A673 (cell line): ENCODE measurements around the gene GPR153. TPM values are rescaled to one million over a fixed set of nuclear protein-coding genes. Genes with fewer than 3 reads are reported as not detected.

Experiments used
- BruUV-seq: library from RNA; stranded (reverse); fragments of 400-500 nt; replicated peaks from 2 replicates; lab custom pipeline; 2021; lab: Mats Ljungman, UMichigan
- CTCF ChIA-PET: fragments of 300-600 bp; sonication (Branson Sonifier 250); formaldehyde crosslinking; loops from one replicate; lab custom pipeline; 2022; ENCODE audit warnings: antibody characterized with exemption; lab: Charles Lee
- POLR2A ChIA-PET: fragments of 300-600 bp; sonication (Branson Sonifier 250); formaldehyde crosslinking; loops from one replicate; lab custom pipeline; 2022; ENCODE audit warnings: antibody characterized with exemption; ENCODE audit not compliant: low non-redundant PET; lab: Charles Lee
- DNase-seq: peaks from one replicate; pipeline ENCODE4 v3.0.0-alpha.2; 2015; ENCODE audit warnings: low spot score
- H3K27ac ChIP-seq: fragments of 200-600 bp; sonication (generic); 2 replicates; pipeline ENCODE4 v1.5.1; 2016; ENCODE audit warnings: mixed run types, low read depth, mild to moderate bottlenecking, mixed read lengths, antibody characterized with exemption, low read length; ENCODE audit not compliant: poor library complexity, severe bottlenecking
- H3K27me3 ChIP-seq: fragments of 200-600 bp; sonication (generic); replicated peaks from 2 replicates; pipeline ENCODE4 v1.6.1; 2017; ENCODE audit warnings: mixed run types, low read depth, mild to moderate bottlenecking, mixed read lengths, antibody characterized with exemption, low read length; ENCODE audit not compliant: insufficient read depth, poor library complexity
- H3K36me3 ChIP-seq: fragments of 200-600 bp; sonication (generic); 2 replicates; pipeline ENCODE4 v1.6.1; 2016; ENCODE audit warnings: mixed run types, mild to moderate bottlenecking, mixed read lengths, antibody characterized with exemption, low read length; ENCODE audit not compliant: insufficient read depth, poor library complexity, severe bottlenecking
- H3K4me1 ChIP-seq: fragments of 200-600 bp; sonication (generic); 2 replicates; pipeline ENCODE4 v1.6.1; 2017; ENCODE audit warnings: mixed run types, mild to moderate bottlenecking, mixed read lengths, antibody characterized with exemption, low read length; ENCODE audit not compliant: insufficient read depth, poor library complexity, severe bottlenecking
- H3K4me3 ChIP-seq: fragments of 200-600 bp; sonication (generic); 2 replicates; pipeline ENCODE4 v1.5.1; 2016; ENCODE audit warnings: low read depth, mixed run types, mild to moderate bottlenecking, mixed read lengths, low read length; ENCODE audit not compliant: poor library complexity, severe bottlenecking
- H3K9me3 ChIP-seq: fragments of 200-600 bp; sonication (generic); 2 replicates; pipeline ENCODE4 v1.6.1; 2016; ENCODE audit warnings: mixed run types, low read depth, mild to moderate bottlenecking, mixed read lengths, antibody characterized with exemption, low read length; ENCODE audit not compliant: poor library complexity, severe bottlenecking
- EZH2 ChIP-seq: fragments of 200-600 bp; sonication (generic); IDR thresholded peaks from 2 replicates; pipeline ENCODE4 v1.6.1; 2017; ENCODE audit warnings: borderline replicate concordance, low read depth, mild to moderate bottlenecking, mixed read lengths, antibody characterized with exemption, low read length; ENCODE audit not compliant: poor library complexity, severe bottlenecking
- intact Hi-C: fragments of 100-400 bp; cut with micrococcal nuclease; formaldehyde crosslinking; loops from one replicate; pipeline ENCODE4 v1.10.0; 2022; ENCODE audit not compliant: unreplicated experiment
- total RNA-seq: library from RNA; stranded (reverse); gene quantifications from 2 replicates; pipeline ENCODE4 v1.2.3, GENCODE V29; 2021
- TF ChIP-seq, protein P1 (sequence below): fragments of 300-800, 200-600 bp; sonication (generic); conservative IDR thresholded peaks from 2 replicates; pipeline ENCODE4 v1.5.1; 2017; ENCODE audit warnings: low read depth, mild to moderate bottlenecking, antibody characterized with exemption, low read length, moderate library complexity, mixed read lengths

Gene GPR153
- total RNA-seq, 1 experiment from 2014 or later, result 8.4 TPM

DNA sequence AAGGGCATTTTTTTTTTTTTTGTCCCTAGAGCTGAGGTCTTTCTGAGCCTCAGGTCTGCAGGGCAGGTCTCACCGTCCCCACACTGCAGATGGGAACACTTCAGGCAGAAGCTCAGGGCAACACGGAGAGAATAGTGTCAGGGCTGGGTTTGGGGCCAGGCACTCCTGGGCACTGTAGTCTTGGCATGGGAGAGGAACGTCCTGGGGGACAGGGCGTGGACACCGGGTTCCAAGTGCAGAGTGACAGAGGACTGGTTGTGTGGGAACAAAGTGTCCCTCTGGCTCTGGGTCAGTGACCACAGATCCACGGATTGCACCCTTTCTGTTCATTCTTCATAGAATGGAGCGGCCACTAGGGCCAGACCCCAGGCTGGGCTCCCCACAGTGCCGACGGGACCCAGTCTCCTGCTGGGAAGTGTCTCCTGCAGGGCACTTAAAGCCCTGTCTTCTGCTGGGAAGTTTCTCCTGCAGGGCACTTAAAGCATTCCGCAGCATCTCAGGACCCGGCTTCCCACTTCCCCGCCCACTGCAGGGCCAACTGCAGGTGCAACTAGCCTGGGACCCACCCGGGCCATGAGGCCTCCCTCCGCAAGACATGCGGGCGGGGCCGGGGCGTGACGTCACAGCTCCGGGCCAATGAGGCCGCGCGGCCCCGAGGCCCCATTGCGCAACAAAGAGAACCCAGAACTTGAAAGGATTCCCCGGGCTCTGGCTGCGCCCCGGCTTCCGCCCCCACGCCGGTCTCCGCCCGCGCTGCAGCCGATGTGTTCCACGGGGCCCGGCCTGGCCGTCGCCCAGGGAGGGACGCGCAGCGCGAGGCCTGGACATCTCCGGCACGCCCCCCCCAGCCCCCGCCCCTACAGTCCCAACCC lies 1.2 kb downstream of the GPR153 start:
- TF ChIP-seq, protein P1, sequence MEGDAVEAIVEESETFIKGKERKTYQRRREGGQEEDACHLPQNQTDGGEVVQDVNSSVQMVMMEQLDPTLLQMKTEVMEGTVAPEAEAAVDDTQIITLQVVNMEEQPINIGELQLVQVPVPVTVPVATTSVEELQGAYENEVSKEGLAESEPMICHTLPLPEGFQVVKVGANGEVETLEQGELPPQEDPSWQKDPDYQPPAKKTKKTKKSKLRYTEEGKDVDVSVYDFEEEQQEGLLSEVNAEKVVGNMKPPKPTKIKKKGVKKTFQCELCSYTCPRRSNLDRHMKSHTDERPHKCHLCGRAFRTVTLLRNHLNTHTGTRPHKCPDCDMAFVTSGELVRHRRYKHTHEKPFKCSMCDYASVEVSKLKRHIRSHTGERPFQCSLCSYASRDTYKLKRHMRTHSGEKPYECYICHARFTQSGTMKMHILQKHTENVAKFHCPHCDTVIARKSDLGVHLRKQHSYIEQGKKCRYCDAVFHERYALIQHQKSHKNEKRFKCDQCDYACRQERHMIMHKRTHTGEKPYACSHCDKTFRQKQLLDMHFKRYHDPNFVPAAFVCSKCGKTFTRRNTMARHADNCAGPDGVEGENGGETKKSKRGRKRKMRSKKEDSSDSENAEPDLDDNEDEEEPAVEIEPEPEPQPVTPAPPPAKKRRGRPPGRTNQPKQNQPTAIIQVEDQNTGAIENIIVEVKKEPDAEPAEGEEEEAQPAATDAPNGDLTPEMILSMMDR, result no peak
- no peak for TF ChIP-seq EZH2
- no peaks in the 10 kb centered on the region for H3K9me3 ChIP-seq
- H3K4me3 ChIP-seq, result peak overlapping the region; percentile 62
- H3K4me1 ChIP-seq, result peaks cover 20% of the 10 kb centered on the region
- POLR2A ChIA-PET, result no interaction called here
- H3K27ac ChIP-seq, result no peak overlapping the region
- intact Hi-C loops, result loop anchor here (5.0 kb wide), 1 partner anchor 83 kb away; no protein-coding TSS in a partner anchor
- no peaks in the 10 kb centered on the region for H3K36me3 ChIP-seq
- CTCF ChIA-PET, result no interaction called here
- peak; percentile 87 for DNase-seq
- no TSS peak for BruUV-seq
- no peaks in the 10 kb centered on the region for H3K27me3 ChIP-seq

DNA sequence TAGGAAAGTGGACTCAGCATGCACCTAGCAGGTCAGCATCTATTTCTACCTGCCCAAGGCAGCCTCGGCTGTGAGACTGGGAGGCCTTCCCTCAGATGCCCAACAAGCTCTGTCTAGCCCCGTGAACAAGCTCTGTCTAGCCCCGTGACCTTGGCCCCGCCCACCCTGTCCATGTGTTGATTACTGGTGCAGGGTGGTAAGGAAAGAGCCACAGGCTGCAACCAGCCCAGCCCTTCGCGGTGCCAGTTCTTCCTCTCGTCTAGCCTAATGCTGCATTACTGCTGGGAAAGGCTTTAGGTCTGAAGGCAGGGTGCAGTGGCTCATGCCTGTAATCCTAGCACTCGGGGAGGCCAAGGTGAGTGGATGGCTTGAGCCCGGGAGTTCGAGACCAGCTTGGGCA lies 2.2 kb downstream of the GPR153 start:
- no peak for DNase-seq
- Histone ChIP-seq H3K4me1 (peaks cover 20% of the 10 kb centered on the region), H3K36me3 (no peaks in the 10 kb centered on the region), H3K27ac (no peak overlapping the region), H3K4me3 (no peak overlapping the region), H3K9me3 (no peaks in the 10 kb centered on the region), H3K27me3 (no peaks in the 10 kb centered on the region)
- CTCF ChIA-PET, result no interaction called here
- intact Hi-C loops, result no loop called here
- TF ChIP-seq, protein P1, result no peak
- no peak for TF ChIP-seq EZH2
- BruUV-seq, result no TSS peak
- POLR2A ChIA-PET, result no interaction called here

DNA sequence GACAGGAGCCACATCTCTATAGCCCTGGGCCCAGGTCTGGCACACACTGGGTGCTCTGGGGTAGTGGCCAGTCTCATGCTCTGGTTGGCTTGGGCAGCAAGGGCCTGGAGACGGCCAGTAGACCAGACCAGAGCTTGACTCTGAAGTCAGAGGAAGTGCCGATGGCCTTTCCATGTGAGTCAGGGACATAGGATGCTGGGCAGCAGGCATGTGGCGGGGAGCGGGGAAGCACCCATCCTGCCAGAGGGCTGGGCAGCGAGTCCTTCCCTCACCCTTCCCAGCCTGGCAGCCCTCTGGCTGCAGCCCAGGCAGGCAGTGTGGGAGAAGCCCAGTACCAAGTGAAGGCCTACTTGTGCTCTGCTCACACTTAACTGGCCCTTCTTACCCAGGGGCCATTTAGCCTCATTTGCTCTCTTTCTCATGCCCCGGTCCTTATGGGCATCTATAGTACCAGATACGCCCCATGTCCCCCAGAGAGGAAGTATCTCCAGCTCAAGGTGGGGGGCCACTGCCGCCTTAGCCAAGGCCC lies 3.3 kb downstream of the GPR153 start:
- no TSS peak for BruUV-seq
- H3K9me3 ChIP-seq, result no peaks in the 10 kb centered on the region
- no peaks in the 10 kb centered on the region for H3K27me3 ChIP-seq
- DNase-seq, result no peak
- CTCF ChIA-PET, result no interaction called here
- POLR2A ChIA-PET, result no interaction called here
- H3K4me3 ChIP-seq, result no peak overlapping the region
- H3K27ac ChIP-seq, result no peak overlapping the region
- intact Hi-C loops, result no loop called here
- no peaks in the 10 kb centered on the region for H3K36me3 ChIP-seq
- TF ChIP-seq, protein P1, result no peak
- no peak for TF ChIP-seq EZH2
- H3K4me1 ChIP-seq, result peaks cover 12% of the 10 kb centered on the region
